HG03432 (cell line): ENCODE results near the gene SLC39A6.
"Not testable (repeated sequence)": the region's sequence is repeated elsewhere in the genome, so short reads cannot be mapped to it uniquely, and the experiment has no call there.

Experiments used
- ATAC-seq: cut with Tn5 transposase; IDR thresholded peaks from one replicate; pipeline ENCODE4 v1.9.1; 2021; ENCODE audit warnings: mild to moderate bottlenecking, moderate library complexity; ENCODE audit not compliant: unreplicated experiment

SLC39A6 gene

GRCh38 chr18:36129300-36130038 lies at the start of gene SLC39A6, which contains the start of gene ELP2:
TSS of gene SLC39A6 (minus strand) at chr18:36129340. CDS start at chr18:36127007, 2,333 bp downstream.
TSS of gene ELP2 (plus strand) at chr18:36129899. CDS start at chr18:36129934, 35 bp downstream.
- ATAC-seq: peak; percentile 93

- ATAC-seq: no peak
These were observed 48.8 kb upstream of the SLC39A6 start for GRCh38 chr18:36177913-36178312.

DNA sequence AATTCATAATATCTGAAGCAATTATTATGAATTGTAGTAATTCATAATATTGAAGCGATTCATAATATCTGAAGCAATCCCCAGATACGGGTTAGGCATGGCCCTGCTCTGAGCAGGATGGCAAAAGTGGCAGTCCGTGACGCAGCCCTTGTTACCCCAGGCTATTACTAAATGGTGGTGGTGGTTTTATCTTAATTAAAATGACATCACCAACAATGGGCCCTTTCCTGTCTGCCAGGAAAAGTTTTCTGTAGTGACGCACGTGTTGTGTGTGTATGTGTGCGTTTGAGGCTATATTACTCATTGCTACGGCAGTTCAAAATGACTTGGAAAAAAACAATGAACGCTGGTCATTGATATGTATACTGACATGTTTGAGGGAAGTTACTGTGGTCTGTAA lies 47.6 kb upstream of the SLC39A6 start:
- no peak for ATAC-seq

DNA sequence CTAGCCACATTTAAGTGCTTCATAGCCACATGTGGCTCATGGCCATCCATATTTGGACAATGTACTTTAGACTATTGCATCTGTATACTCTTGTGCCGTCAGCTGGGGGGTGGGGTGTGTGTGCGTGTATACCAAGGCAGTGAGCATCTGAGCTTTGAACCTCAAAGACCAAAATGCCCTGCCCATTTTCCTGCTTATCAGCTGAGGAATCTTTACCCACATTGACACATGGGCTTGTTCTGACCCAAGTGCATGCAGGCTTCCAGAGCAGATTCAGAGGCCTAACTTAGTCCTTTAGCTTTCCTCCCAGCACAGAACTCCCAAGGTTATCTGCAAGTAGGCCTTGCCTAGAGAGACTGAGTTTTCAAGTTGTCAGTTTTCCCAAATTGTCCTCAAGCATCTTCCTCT lies 47.0 kb upstream of the SLC39A6 start:
- no peak for ATAC-seq

- no peak for ATAC-seq
These were observed 46.3 kb upstream of the SLC39A6 start for GRCh38 chr18:36175481-36175880.

- no peak for ATAC-seq
These were observed 40.8 kb upstream of the SLC39A6 start for GRCh38 chr18:36169938-36170337.

DNA sequence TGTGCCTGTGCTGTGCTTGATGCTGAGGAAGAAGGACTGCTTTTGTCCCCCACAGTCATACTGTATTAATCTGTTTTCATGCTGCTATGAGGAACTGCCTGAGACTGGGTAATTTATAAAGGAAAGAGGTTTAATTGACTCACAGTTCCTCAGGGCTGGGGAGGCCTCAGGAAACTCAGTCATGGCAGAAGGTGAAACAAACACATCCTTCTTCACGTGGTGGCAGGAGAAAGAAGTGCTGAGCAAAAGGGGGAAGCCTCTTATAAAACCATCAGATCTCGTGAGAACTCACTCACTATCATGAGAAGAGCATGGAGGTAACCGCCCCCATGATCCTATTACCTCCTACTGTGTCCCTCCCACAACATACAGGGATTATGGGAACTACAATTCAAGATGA lies 39.2 kb upstream of the SLC39A6 start:
- not testable (repeated sequence) for ATAC-seq

DNA sequence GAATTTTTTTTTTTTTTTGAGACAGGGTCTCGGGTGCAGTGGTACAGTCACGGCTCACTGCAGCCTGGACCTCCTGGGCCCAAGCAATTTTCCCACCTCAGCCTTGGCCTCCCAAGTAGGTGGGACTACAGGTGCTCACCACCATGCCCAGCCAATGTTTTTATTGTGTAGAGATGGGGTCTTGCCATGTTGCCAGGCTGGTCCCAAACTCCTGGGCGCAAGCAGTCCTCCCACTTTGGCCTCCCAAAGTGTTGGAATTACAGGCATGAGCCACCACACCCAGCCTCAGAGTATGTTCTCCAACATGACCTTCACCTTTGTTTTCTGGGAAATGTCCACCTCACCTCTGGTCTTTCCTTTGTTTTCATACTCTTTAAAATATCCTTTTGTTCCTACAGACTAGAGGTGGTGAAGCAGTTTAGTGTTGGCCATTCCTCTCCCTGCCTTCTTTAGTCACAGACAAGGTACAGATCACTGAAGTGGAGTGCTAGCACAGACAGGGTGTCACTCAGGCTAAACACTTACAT lies 38.6 kb upstream of the SLC39A6 start:
- ATAC-seq: no peak

DNA sequence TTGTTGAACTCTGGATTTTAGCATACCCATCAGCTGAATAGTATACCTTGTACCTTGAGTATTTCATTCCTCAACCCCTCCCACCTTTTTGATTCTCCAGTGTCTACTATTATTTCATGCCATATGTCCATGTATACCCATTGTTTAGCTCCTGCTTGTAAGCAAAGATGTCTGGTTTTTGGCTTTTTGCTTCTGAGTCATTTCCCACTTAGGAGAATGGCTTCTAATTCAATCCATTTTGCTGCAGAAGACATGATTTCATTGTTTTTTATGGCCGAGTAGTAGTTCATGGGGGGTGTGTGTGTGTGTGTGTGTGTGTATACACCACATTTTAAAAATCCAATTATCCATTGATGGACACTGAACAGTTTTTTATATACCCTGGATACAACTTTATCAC lies 33.8 kb upstream of the SLC39A6 start:
- ATAC-seq: no peak

DNA sequence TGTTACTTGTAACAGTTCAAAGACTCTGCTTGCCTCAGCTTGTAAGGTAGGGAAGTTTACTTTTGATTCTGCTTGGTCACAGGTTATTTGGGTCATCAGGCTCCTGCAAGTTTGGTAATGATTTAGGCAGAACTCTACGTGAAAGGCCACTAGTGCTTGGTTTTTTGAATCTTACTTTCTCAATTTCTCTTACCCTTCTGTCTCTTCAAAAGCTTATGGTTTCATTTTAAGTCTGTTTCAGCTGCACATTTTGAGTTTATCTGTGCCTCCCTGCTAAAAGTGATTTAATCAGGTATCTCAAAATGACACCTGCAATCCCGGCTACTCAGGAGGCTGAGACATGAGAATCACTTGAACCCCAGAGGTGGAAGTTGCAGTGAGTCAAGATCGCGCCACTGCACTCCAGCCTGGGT lies 31.8 kb upstream of the SLC39A6 start:
- ATAC-seq: no peak

- no peak for ATAC-seq
These were observed 29.2 kb upstream of the SLC39A6 start for GRCh38 chr18:36158266-36158867.

- no peak for ATAC-seq
These were observed 28.3 kb upstream of the SLC39A6 start for GRCh38 chr18:36157441-36157840.

DNA sequence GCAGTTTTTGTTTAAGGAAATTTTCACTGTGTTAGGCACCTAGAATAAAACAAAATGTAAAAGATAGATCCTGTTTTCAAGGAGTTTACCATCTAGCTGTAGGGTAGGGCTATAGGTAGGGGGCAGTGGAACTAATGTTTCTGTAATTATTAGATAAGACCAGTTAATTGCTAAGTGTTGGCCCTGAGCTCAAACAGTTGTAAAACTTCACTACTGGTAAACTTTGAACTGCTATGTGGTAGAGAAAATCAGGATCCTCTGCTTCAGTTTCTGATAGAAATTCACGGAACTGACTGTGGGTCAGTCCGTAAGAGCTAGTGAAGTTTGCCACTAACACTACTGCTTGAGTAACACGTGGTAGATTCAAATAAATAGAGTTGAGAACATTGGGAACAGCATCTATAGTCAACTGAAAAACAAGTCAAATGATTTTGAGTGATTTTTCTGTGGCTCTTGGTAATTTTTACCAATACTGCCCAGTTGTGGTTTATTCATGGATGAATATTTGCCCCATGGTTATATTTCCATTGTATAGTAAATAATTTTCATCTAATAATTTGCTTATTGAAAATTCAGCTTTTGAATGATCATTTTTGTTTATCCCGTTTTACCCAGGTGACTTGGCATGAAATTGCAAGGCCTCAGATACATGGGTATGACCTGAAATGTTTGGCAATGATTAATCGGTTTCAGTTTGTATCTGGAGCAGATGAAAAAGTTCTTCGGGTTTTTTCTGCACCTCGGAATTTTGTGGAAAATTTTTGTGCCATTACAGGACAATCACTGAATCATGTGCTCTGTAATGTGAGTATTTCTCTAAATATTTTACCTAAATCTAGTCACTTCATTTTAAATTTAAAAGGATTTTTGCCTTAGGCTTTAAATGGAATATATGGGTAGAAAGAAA lies 27.0 kb upstream of the SLC39A6 start:
- ATAC-seq: no peak

- ATAC-seq: no peak
These were observed 24.6 kb upstream of the SLC39A6 start for GRCh38 chr18:36153771-36154170.

- no peak for ATAC-seq
These were observed 24.1 kb upstream of the SLC39A6 start for GRCh38 chr18:36153203-36153602.

DNA sequence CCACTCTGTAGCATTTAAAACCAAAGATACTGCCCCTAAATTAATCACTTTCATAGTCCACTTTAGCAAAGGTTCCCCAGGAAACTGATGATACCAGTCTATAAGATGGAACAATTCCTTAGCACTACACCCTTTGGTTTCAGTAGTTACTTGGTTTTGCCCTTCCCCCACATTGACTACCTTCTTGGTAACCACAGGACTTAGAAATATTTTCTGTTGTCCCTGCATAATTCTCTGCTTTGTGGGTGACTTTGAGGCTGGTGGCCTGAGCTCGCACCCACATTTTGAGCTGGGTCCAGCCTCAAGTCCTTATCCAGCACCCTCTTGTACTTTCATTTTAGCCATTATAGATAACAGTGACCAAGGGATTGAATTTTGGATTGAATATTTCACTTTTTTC lies 23.6 kb upstream of the SLC39A6 start:
- no peak for ATAC-seq

DNA sequence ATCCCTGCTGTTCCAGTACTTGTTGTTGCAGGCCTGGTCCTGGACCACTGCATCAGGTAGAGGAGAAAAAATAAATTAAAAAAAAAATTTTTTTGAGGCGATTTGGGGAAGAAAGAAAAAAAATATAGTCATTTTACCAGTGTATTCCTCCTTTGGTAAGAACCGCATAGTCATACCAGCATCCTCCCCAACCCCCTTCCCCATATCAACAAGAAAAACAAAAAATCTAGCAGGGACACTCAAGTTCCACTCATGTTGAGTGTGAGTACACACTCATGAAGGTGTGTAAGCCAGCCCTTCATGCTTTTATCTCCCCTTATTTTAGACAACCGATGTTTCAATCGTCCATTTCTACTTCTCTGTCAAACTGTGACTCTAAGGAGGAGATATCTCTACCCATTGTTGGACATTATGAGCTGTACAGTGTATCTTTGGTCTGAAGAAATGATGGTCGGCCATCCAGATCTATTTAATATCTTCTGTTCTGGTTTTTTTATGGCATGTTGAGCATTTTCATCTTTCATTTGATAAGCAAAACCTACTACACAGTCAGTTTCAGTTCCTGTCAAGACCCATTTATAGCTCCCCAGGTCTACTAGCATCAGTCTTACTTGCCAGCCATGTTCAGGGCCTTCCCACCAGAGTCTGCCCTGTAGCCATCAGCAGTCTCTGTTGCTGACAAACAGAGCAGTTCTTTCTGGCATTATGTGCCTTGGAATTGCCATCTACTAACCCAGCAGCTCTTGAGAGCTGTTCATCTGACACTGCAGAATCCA lies 20.6 kb upstream of the SLC39A6 start:
- peak; percentile 95 for ATAC-seq

DNA sequence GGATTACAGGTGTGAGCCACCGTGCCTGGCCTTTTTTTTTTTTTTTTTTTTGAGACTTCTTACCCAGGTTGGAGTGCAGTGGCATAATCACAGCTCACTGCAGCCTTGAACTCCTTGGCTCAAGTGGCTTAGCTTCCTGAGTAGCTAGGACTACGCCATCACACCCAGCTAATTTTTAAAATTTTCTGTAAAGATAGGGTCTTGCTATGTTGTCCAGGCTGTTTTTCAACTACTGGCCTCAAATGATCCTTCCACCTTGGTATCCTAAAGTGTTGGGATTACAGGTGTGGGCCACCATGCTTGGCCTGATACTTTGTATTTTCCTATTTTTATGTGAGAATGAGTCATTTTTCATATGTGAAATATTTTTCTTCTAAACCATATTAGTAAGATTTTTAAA lies 14.3 kb upstream of the SLC39A6 start:
- no peak for ATAC-seq

DNA sequence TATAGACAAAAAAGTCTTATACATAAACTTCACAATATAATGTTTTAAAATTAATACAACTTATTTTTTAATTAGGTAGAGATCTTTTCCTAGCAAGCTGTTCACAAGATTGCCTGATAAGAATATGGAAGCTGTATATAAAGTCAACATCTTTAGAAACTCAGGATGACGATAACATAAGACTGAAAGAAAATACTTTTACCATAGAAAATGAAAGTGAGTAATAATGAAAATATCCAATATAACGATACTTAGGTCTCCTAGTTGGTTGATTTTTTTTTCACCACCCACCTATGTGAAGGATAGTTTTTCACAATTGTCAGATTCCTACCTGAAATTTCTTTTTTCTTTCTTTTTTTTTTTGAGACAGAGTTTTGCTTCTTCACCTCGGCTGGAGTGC lies 13.6 kb upstream of the SLC39A6 start:
- no peak for ATAC-seq

GRCh38 chr18:36141576-36141975 lies 12.4 kb upstream of the SLC39A6 start:
- no peak for ATAC-seq

DNA sequence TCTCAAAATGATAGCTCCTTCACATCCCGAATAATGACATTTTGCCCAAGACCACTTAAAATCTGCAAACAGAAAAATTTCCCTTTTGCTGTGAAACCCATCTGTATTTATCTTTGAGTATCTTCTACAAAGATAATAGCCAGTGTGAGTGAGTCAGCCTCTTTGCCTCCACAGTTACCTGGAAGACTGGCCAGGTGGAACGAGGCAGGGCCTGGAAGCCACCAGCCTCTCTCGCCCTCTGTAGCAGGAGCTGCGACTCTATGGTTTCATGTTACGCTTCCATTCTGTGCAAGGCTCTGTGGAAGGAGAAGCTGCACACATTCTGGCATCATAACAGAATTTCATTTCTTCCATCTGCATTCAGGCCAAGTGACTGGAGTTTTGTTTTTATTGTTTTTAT lies 10.1 kb upstream of the SLC39A6 start:
- no peak for ATAC-seq
